IMR-90 (cell line): ENCODE results near the gene F2RL1. TPM values are rescaled to one million over a fixed set of nuclear protein-coding genes. Genes with fewer than 3 reads are reported as not detected.
"Not testable (repeated sequence)": the region's sequence is repeated elsewhere in the genome, so short reads cannot be mapped to it uniquely, and the experiment has no call there.

Experiments
- ATAC-seq: fragments of 200-7000 bp; cut with Tn5 transposase; 2 replicates; pipeline ENCODE4 v1.9.1; 2020; ENCODE audit warnings: low read depth, mild to moderate bottlenecking, moderate library complexity
- BruUV-seq: library from RNA; stranded (reverse); fragments of 400-500 nt; replicated peaks from 2 replicates; lab custom pipeline; 2021; lab: Mats Ljungman, UMichigan
- CTCF ChIA-PET: fragments of 300-600 bp; formaldehyde crosslinking; extraction: SDS; loops from one replicate; lab custom pipeline; 2021; ENCODE audit warnings: antibody characterized with exemption; lab: Yijun Ruan, JAX
- POLR2A ChIA-PET: fragments of 300-600 bp; sonication (Branson Sonifier 250); formaldehyde crosslinking; loops from one replicate; lab custom pipeline; 2022; ENCODE audit warnings: antibody characterized with exemption; ENCODE audit not compliant: unreplicated experiment; lab: Charles Lee
- DNase-seq: peaks from one replicate; pipeline ENCODE4 v3.0.0; 2013
- H2AFZ ChIP-seq: replicated peaks from 2 replicates; pipeline ENCODE3; 2013; ENCODE audit warnings: low read length, mild to moderate bottlenecking; ENCODE audit not compliant: poor library complexity
- H2AK5ac ChIP-seq: 2 replicates; pipeline ENCODE4 v1.6.1; 2013; ENCODE audit warnings: low read depth, low read length, inconsistent platforms
- H2AK9ac ChIP-seq: replicated peaks from 2 replicates; pipeline ENCODE3; 2013; ENCODE audit warnings: mild to moderate bottlenecking, low read depth, low read length, moderate library complexity; ENCODE audit not compliant: poor library complexity
- H2BK120ac ChIP-seq: 2 replicates; pipeline ENCODE4 v1.6.1; 2013; ENCODE audit warnings: low read depth, low read length, inconsistent platforms
- H2BK15ac ChIP-seq: 3 replicates; pipeline ENCODE4 v1.6.1; 2013; ENCODE audit warnings: low read depth, low read length, inconsistent platforms
- H2BK20ac ChIP-seq: 2 replicates; pipeline ENCODE4 v1.6.1; 2013; ENCODE audit warnings: low read depth, mild to moderate bottlenecking, inconsistent platforms, low read length, moderate library complexity
- H2BK5ac ChIP-seq: 2 replicates; pipeline ENCODE4 v1.6.1; 2013; ENCODE audit warnings: mild to moderate bottlenecking, low read depth, low read length, inconsistent platforms; ENCODE audit not compliant: poor library complexity, severe bottlenecking
- H3K14ac ChIP-seq: replicated peaks from 2 replicates; pipeline ENCODE4 v1.6.1; 2013; ENCODE audit warnings: low read depth, low read length, inconsistent platforms
- H3K18ac ChIP-seq: 2 replicates; pipeline ENCODE4 v1.6.1; 2013; ENCODE audit warnings: low read depth, low read length, control low read depth
- H3K23ac ChIP-seq: 2 replicates; pipeline ENCODE4 v1.6.1; 2013; ENCODE audit warnings: low read depth, low read length, inconsistent platforms
- H3K27ac ChIP-seq: 2 replicates; pipeline ENCODE4 v1.5.1; 2013; ENCODE audit warnings: mild to moderate bottlenecking, control low read depth, low read length; ENCODE audit not compliant: insufficient read depth
- H3K27me3 ChIP-seq: 2 replicates; pipeline ENCODE4 v1.6.1; 2013; ENCODE audit warnings: low read length; ENCODE audit not compliant: control insufficient read depth, insufficient read depth
- H3K36me3 ChIP-seq: 2 replicates; pipeline ENCODE4 v1.6.1; 2013; ENCODE audit warnings: low read length, mixed read lengths; ENCODE audit not compliant: control insufficient read depth, insufficient read depth
- H3K4ac ChIP-seq: 2 replicates; pipeline ENCODE4 v1.6.1; 2013; ENCODE audit warnings: low read depth, low read length, inconsistent platforms
- H3K4me1 ChIP-seq: 2 replicates; pipeline ENCODE4 v1.6.1; 2013; ENCODE audit warnings: low read length, mixed read lengths; ENCODE audit not compliant: control insufficient read depth, insufficient read depth
- H3K4me2 ChIP-seq: 2 replicates; pipeline ENCODE4 v1.6.1; 2013; ENCODE audit warnings: low read depth, mild to moderate bottlenecking, control low read depth, low read length, moderate library complexity
- H3K4me3 ChIP-seq: 2 replicates; pipeline ENCODE4 v1.5.1; 2013; ENCODE audit warnings: low read depth, mild to moderate bottlenecking, control low read depth, low read length, moderate library complexity; ENCODE audit not compliant: insufficient read depth
- H3K56ac ChIP-seq: 2 replicates; pipeline ENCODE4 v1.6.1; 2013; ENCODE audit warnings: low read length, inconsistent platforms; ENCODE audit not compliant: insufficient read depth; ENCODE audit errors: extremely low read depth
- H3K79me1 ChIP-seq, 2 experiments: 2 replicates each; pipeline ENCODE4 v1.6.1; 2013; ENCODE audit warnings: low read length in 2 of 2, inconsistent platforms in 1 of 2, low read depth in 1 of 2
- H3K9ac ChIP-seq: 2 replicates; pipeline ENCODE4 v1.6.1; 2013; ENCODE audit warnings: low read depth, low read length, control low read depth
- H3K9me1 ChIP-seq: 2 replicates; pipeline ENCODE4 v1.6.1; 2013; ENCODE audit warnings: low read length, inconsistent platforms; ENCODE audit not compliant: insufficient read depth
- H3K9me3 ChIP-seq: 2 replicates; pipeline ENCODE4 v1.6.1; 2013; ENCODE audit warnings: low read length; ENCODE audit not compliant: control insufficient read depth, insufficient read depth
- H4K20me1 ChIP-seq: 2 replicates; pipeline ENCODE4 v1.6.1; 2013; ENCODE audit warnings: low read length, inconsistent platforms; ENCODE audit not compliant: insufficient read depth
- H4K5ac ChIP-seq: 2 replicates; pipeline ENCODE4 v1.6.1; 2013; ENCODE audit warnings: mild to moderate bottlenecking, low read depth, low read length, control low read depth
- H4K8ac ChIP-seq, 2 experiments: 2 replicates each; pipeline ENCODE4 v1.6.1; 2013; ENCODE audit warnings: low read depth in 2 of 2, low read length in 2 of 2, control low read depth in 1 of 2, inconsistent platforms in 1 of 2
- H4K91ac ChIP-seq: 2 replicates; pipeline ENCODE4 v1.6.1; 2013; ENCODE audit warnings: low read depth, low read length, inconsistent platforms; ENCODE audit not compliant: insufficient read depth
- WGBS, 2 experiments: methylation state at CpG; one replicate each; pipeline versions ENCODE4 v1.1.5 to v1.1.7; 2013; ENCODE audit warnings: missing lambda C conversion rate in 2 of 2; ENCODE audit not compliant: insufficient read length in 1 of 2; ENCODE audit errors: extremely low coverage in 2 of 2; 5-methylcytosine and 5-hydroxymethylcytosine counted together
- dilution Hi-C: fragments of 300-500 bp; cut with HindIII; formaldehyde crosslinking; loops from one replicate; pipeline ENCODE4 v1.14.3; 2018; ENCODE audit warnings: low sequenced_read_pairs; ENCODE audit not compliant: unreplicated experiment
- in situ Hi-C: fragments of 300-500 bp; cut with MboI; formaldehyde crosslinking; loops from 3 replicates; pipeline ENCODE4 v1.14.3; 2019; ENCODE audit warnings: low sequenced_read_pairs, inconsistent platforms, mixed read lengths
- intact Hi-C: fragments of 100-400 bp; cut with micrococcal nuclease; formaldehyde crosslinking; loops from 2 replicates; pipeline ENCODE4 v1.10.0; 2022
- polyA plus RNA-seq, 3 experiments: library from polyadenylated mRNA; depleted of rRNA; stranded (reverse); fragments of >200 nt; gene quantifications; 2 replicates each; pipeline ENCODE4 v1.2.3, GENCODE V29; 2012; ENCODE audit warnings: low replicate concordance in 1 of 3
- total RNA-seq: library from RNA; depleted of rRNA; stranded (reverse); fragments of >200 nt; gene quantifications from 2 replicates; pipeline ENCODE4 v1.2.3, GENCODE V29; 2012

F2RL1 gene
- total and polyA plus RNA-seq, 2 of the 4 experiments (the other 2 are of a cell fraction) = 5.6 to 12.4 TPM

DNA sequence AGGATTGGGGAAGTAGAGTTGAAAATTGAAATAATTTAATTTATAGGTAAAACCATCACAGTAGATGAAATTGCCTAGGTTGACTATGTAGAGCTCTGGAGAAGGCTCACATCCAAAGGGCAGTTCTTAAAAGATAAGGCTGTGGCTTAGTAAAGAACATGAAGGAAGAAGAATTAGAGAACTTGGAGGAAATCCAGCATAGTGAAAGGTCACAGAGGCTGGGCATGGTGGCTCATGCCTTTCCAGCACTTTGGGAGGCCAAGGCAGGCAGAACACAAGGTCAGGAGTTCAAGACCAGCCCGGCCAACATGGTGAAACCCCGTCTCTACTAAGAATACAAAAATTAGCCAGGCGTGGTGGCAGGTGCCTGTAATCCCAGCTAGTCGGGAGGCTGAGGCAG, 38.0 kb downstream of the F2RL1 start:
- H3K9me3 ChIP-seq, H4K91ac ChIP-seq, H2BK120ac ChIP-seq, CTCF ChIA-PET, H3K18ac ChIP-seq, H3K79me1 ChIP-seq, H2BK5ac ChIP-seq, H3K27me3 ChIP-seq, POLR2A ChIA-PET, H2AFZ ChIP-seq, H3K4me3 ChIP-seq, H4K8ac ChIP-seq, H3K4me1 ChIP-seq, H3K9me1 ChIP-seq, H2BK15ac ChIP-seq, BruUV-seq, H3K23ac ChIP-seq, in situ Hi-C loops, DNase-seq, ATAC-seq, H2BK20ac ChIP-seq, H3K56ac ChIP-seq, H3K14ac ChIP-seq, intact Hi-C loops, H3K27ac ChIP-seq, dilution Hi-C loops, H3K4me2 ChIP-seq, H3K9ac ChIP-seq, H4K20me1 ChIP-seq, H2AK5ac ChIP-seq, H4K5ac ChIP-seq, H3K36me3 ChIP-seq, H3K4ac ChIP-seq, H2AK9ac ChIP-seq: not testable (repeated sequence)
- no CpG with 5 or more reads among the region's 4 CpGs for WGBS, 2 experiments
